Tibial nerve (tissue), 3 donors: Measurements from ENCODE around the gene CRYZL1.

Experiments
- POLR2A ChIP-seq, 2 donors: fragments of 450-650 bp; IDR thresholded peaks; one replicate each; pipeline ENCODE4 v1.6.1; 2017; ENCODE audit warnings: antibody characterized with exemption in 2 of 2, mild to moderate bottlenecking in 2 of 2, moderate library complexity in 2 of 2
- TF ChIP-seq, protein P1 (sequence below), 5 experiments: fragments of 200-600 bp in 3 of 5; fragments of 450-650 bp in 2 of 5; sonication (generic) in 3 of 5; IDR thresholded peaks; one replicate each; pipeline ENCODE4 v1.5.1; 2016 to 2019; ENCODE audit warnings: antibody characterized with exemption in 5 of 5, mild to moderate bottlenecking in 3 of 5, moderate library complexity in 2 of 5

DNA sequence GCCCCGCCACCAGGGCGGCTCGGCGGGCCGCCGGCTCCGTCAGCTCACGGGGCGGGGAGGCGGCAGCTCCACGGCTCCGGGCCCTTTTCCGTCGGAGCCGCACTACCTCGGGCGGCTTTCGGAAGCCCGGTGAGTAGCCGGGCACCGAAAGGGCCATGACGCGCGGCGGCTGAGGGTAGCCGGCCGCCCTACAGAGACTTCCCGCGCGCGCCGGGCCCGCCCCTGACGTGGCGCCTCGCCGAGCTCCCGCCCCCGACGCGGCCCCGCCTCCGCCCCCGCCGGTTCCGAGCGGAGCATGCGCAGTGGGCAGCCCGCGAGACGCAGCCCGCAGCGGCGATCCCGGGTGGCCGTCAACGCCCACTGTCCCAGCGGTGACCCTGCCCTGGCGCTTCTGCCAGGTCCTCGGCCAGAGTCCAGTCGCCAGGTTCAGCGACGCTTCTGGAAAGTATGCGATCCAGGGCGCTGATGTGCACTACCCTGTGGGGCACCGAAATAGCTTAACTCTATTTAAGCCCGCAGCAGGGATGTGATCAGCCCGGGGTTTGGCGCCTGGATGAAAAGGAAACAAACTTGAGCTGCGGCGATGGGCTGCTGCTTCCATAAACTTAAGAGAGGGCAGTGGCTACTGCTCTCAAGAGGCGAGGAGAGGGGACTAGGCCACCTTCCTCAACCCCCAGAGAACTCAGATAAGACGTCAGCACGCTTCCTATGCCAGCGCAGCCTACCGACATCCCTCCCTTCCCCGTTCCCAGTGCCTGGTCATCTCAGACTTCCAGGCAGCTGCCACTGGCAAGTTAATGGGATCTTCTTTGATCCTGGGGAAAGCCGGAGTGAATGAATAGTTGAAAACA lies 52.8 kb downstream of the CRYZL1 start, which contains the start of gene DONSON:
- TF ChIP-seq, protein P1, sequence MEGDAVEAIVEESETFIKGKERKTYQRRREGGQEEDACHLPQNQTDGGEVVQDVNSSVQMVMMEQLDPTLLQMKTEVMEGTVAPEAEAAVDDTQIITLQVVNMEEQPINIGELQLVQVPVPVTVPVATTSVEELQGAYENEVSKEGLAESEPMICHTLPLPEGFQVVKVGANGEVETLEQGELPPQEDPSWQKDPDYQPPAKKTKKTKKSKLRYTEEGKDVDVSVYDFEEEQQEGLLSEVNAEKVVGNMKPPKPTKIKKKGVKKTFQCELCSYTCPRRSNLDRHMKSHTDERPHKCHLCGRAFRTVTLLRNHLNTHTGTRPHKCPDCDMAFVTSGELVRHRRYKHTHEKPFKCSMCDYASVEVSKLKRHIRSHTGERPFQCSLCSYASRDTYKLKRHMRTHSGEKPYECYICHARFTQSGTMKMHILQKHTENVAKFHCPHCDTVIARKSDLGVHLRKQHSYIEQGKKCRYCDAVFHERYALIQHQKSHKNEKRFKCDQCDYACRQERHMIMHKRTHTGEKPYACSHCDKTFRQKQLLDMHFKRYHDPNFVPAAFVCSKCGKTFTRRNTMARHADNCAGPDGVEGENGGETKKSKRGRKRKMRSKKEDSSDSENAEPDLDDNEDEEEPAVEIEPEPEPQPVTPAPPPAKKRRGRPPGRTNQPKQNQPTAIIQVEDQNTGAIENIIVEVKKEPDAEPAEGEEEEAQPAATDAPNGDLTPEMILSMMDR (IDR thresholded peaks at IDR 0.05): peak in 2 of 5 experiments; percentile 29 to 41
- peak in 1 of 2 donors; percentile 53 for TF ChIP-seq POLR2A (IDR thresholded peaks at IDR 0.05)
